Neural progenitor cell (in vitro differentiated cells): ENCODE data around the gene TPST2. TPM values are rescaled to one million over a fixed set of nuclear protein-coding genes. Genes with fewer than 3 reads are reported as not detected.

Experiments
- DNase-seq: peaks from one replicate; pipeline ENCODE4 v3.0.0-alpha.2; 2016; ENCODE audit warnings: low spot score
- H2AFZ ChIP-seq: fragments of 200-600 bp; sonication (generic); replicated peaks from 2 replicates; pipeline ENCODE4 v1.6.1; 2016; ENCODE audit warnings: antibody characterized with exemption
- H3F3A ChIP-seq: fragments of 200-600 bp; sonication (generic); 2 replicates; pipeline ENCODE4 v1.6.1; 2016; ENCODE audit warnings: antibody characterized with exemption, low read depth
- H3K27ac ChIP-seq: fragments of 200-600 bp; sonication (generic); 2 replicates; pipeline ENCODE4 v1.5.1; 2016; ENCODE audit warnings: mild to moderate bottlenecking
- H3K27me3 ChIP-seq: fragments of 200-600 bp; sonication (generic); 2 replicates; pipeline ENCODE4 v1.6.1; 2016; ENCODE audit warnings: mild to moderate bottlenecking, moderate library complexity
- H3K36me3 ChIP-seq: fragments of 200-600 bp; sonication (generic); 2 replicates; pipeline ENCODE4 v1.5.1; 2016
- H3K4me1 ChIP-seq: fragments of 200-600 bp; sonication (generic); 2 replicates; pipeline ENCODE4 v1.6.1; 2016; ENCODE audit warnings: mixed run types
- H3K4me2 ChIP-seq: fragments of 200-600 bp; sonication (generic); 2 replicates; pipeline ENCODE4 v1.6.1; 2016
- H3K4me3 ChIP-seq: fragments of 200-600 bp; sonication (generic); 2 replicates; pipeline ENCODE4 v1.5.1; 2016
- H3K79me2 ChIP-seq: fragments of 200-600 bp; sonication (generic); 2 replicates; pipeline ENCODE4 v1.6.1; 2016; ENCODE audit warnings: low read depth
- H3K9ac ChIP-seq: fragments of 200-600 bp; sonication (generic); 2 replicates; pipeline ENCODE4 v1.6.1; 2016
- H3K9me3 ChIP-seq: fragments of 200-600 bp; sonication (generic); 2 replicates; pipeline ENCODE4 v1.5.1; 2016; ENCODE audit warnings: low read depth
- H4K20me1 ChIP-seq: fragments of 200-600 bp; sonication (generic); 2 replicates; pipeline ENCODE4 v1.6.1; 2016; ENCODE audit warnings: low read depth
- H3K27ac Mint-ChIP-seq: 3 replicates; pipeline ENCODE4 v1.8.0; 2021; ENCODE audit warnings: mixed read lengths
- H3K27me3 Mint-ChIP-seq: 2 replicates; pipeline ENCODE4 v1.8.0; 2022; ENCODE audit warnings: low read depth, mild to moderate bottlenecking, inconsistent platforms, moderate library complexity, mixed read lengths; ENCODE audit not compliant: insufficient read depth
- H3K36me3 Mint-ChIP-seq: 3 replicates; pipeline ENCODE4 v1.8.0; 2021; ENCODE audit warnings: mixed read lengths
- H3K4me1 Mint-ChIP-seq: 3 replicates; pipeline ENCODE4 v1.8.0; 2021; ENCODE audit warnings: mixed read lengths
- H3K4me3 Mint-ChIP-seq: 3 replicates; pipeline ENCODE4 v1.8.0; 2021; ENCODE audit warnings: mild to moderate bottlenecking, moderate library complexity, mixed read lengths
- H3K9me3 Mint-ChIP-seq: 3 replicates; pipeline ENCODE4 v1.8.0; 2020; ENCODE audit warnings: mixed read lengths
- CTCF ChIP-seq: fragments of 200-600 bp; sonication (generic); IDR thresholded peaks from 2 replicates; pipeline ENCODE4 v1.5.1; 2017; ENCODE audit warnings: antibody characterized with exemption, mild to moderate bottlenecking
- EZH2 ChIP-seq: fragments of 200-600 bp; sonication (generic); IDR thresholded peaks from 2 replicates; pipeline ENCODE4 v1.6.1; 2017; ENCODE audit warnings: antibody characterized with exemption, mild to moderate bottlenecking, moderate library complexity
- EZH2phosphoT487 ChIP-seq: fragments of 200-600 bp; sonication (generic); IDR thresholded peaks from 2 replicates; pipeline ENCODE4 v1.6.1; 2017; ENCODE audit warnings: antibody characterized with exemption
- total RNA-seq: library from RNA; depleted of rRNA; stranded (reverse); fragments of >200 nt; gene quantifications from 2 replicates; pipeline ENCODE4 v1.2.3, GENCODE V29; 2015; ENCODE audit warnings: low replicate concordance

The TPST2 gene
- total RNA-seq, 1 donor from 2014 or later = 31.7 TPM

GRCh38 chr22:26621663-26622062 lies 31.7 kb upstream of the TPST2 start, which contains the start of gene CRYBA4:
Gene CRYBA4 (plus strand): TSS chr22:26621963. CDS start chr22:26622597, 634 bp downstream.
- Mint-ChIP-seq H3K4me1 (peaks cover 29% of the 10 kb centered on the region), H3K9me3 (no peaks in the 10 kb centered on the region), H3K36me3 (no peaks in the 10 kb centered on the region), H3K27ac (peak within 1 kb of the TSS; percentile 32), H3K4me3 (no peak within 1 kb of the TSS), H3K27me3 (peaks cover 24% of the 10 kb centered on the region)
- Histone ChIP-seq H3K79me2 (no peaks in the 10 kb centered on the region), H3K36me3 (no peaks in the 10 kb centered on the region), H3K4me3 (no peak within 1 kb of the TSS), H3F3A (peaks cover 18% of the 10 kb centered on the region), H4K20me1 (no peaks in the 10 kb centered on the region), H3K4me1 (peaks cover 29% of the 10 kb centered on the region), H3K4me2 (peak within 1 kb of the TSS; percentile 52), H3K27me3 (no peaks in the 10 kb centered on the region), H2AFZ (peak within 1 kb of the TSS; percentile 53), H3K27ac (no peak within 1 kb of the TSS), H3K9me3 (no peaks in the 10 kb centered on the region), H3K9ac (no peak within 1 kb of the TSS)
- TF ChIP-seq CTCF = no peak
- no peak for TF ChIP-seq EZH2phosphoT487
- no peak for TF ChIP-seq EZH2
- no peak for DNase-seq

- H3K4me3 ChIP-seq = no peak overlapping the region
- H3K4me1 ChIP-seq = peaks cover 41% of the 10 kb centered on the region
- Mint-ChIP-seq H3K27ac (no peak overlapping the region), H3K27me3 (peaks cover 23% of the 10 kb centered on the region), H3K4me3 (peak overlapping the region; percentile 24), H3K4me1 (peaks cover 40% of the 10 kb centered on the region), H3K9me3 (no peaks in the 10 kb centered on the region), H3K36me3 (no peaks in the 10 kb centered on the region)
- no peaks in the 10 kb centered on the region for H3K36me3 ChIP-seq
- no peaks in the 10 kb centered on the region for H4K20me1 ChIP-seq
- H3K79me2 ChIP-seq = no peaks in the 10 kb centered on the region
- H3K9ac ChIP-seq = no peak overlapping the region
- no peak overlapping the region for H2AFZ ChIP-seq
- TF ChIP-seq EZH2phosphoT487 (no peak), EZH2 (no peak), CTCF (no peak)
- H3K27me3 ChIP-seq = no peaks in the 10 kb centered on the region
- H3K27ac ChIP-seq = no peak overlapping the region
- no peak overlapping the region for H3K4me2 ChIP-seq
- peaks cover 30% of the 10 kb centered on the region for H3F3A ChIP-seq
- DNase-seq = no peak
- H3K9me3 ChIP-seq = no peaks in the 10 kb centered on the region
Observed at GRCh38 chr22:26620197-26620596, 30.3 kb upstream of the TPST2 start.

- Histone ChIP-seq H3K79me2 (no peaks in the 10 kb centered on the region), H2AFZ (no peak overlapping the region), H3K4me1 (peaks cover 44% of the 10 kb centered on the region), H3K4me2 (no peak overlapping the region), H3F3A (peaks cover 30% of the 10 kb centered on the region), H3K27ac (no peak overlapping the region), H3K36me3 (no peaks in the 10 kb centered on the region), H3K4me3 (no peak overlapping the region), H4K20me1 (no peaks in the 10 kb centered on the region), H3K9ac (no peak overlapping the region), H3K9me3 (no peaks in the 10 kb centered on the region), H3K27me3 (peaks cover 4% of the 10 kb centered on the region)
- H3K36me3 Mint-ChIP-seq = no peaks in the 10 kb centered on the region
- TF ChIP-seq EZH2phosphoT487 = no peak
- TF ChIP-seq CTCF = no peak
- TF ChIP-seq EZH2 = no peak
- H3K4me3 Mint-ChIP-seq = no peak overlapping the region
- DNase-seq = no peak
- H3K27me3 Mint-ChIP-seq = peaks cover 22% of the 10 kb centered on the region
- H3K9me3 Mint-ChIP-seq = no peaks in the 10 kb centered on the region
- H3K4me1 Mint-ChIP-seq = peaks cover 45% of the 10 kb centered on the region
- H3K27ac Mint-ChIP-seq = no peak overlapping the region
Observed at GRCh38 chr22:26619510-26619909, 29.6 kb upstream of the TPST2 start.
